HL-60 (cell line): ENCODE results near the gene FBXW5.

Experiments
- DNase-seq, 2 experiments: peaks; one replicate each; pipeline ENCODE4 v3.0.0-alpha.2; 2010 to 2020; ENCODE audit warnings: low read depth in 1 of 2, low spot score in 1 of 2
- H3K27ac ChIP-seq: fragments of 250-450 bp; sonication (Bioruptor Pico); replicated peaks from 2 replicates; pipeline ENCODE4 v1.5.1; 2020; ENCODE audit warnings: mild to moderate bottlenecking, moderate library complexity
- H3K27me3 ChIP-seq: fragments of 250-450 bp; sonication (Bioruptor Pico); 2 replicates; pipeline ENCODE4 v1.5.1; 2021; ENCODE audit warnings: mild to moderate bottlenecking, moderate library complexity; ENCODE audit not compliant: insufficient read depth, poor library complexity, severe bottlenecking
- H3K4me3 ChIP-seq: replicated peaks from 2 replicates; pipeline ENCODE4 v1.5.1; 2011; ENCODE audit warnings: mild to moderate bottlenecking, control low read depth, low read length; ENCODE audit not compliant: insufficient read depth
- CTCF ChIP-seq: IDR thresholded peaks from one replicate; pipeline ENCODE4 v1.5.1; 2011; ENCODE audit warnings: low read length, control low read depth, inconsistent platforms; ENCODE audit not compliant: insufficient read depth
- GABPA ChIP-seq: IDR thresholded peaks from 2 replicates; pipeline ENCODE4 v1.6.1; 2012; ENCODE audit warnings: low read depth
- POLR2AphosphoS5 ChIP-seq: IDR thresholded peaks from 2 replicates; pipeline ENCODE4 v1.6.1; 2012; ENCODE audit warnings: low read depth
- REST ChIP-seq: IDR thresholded peaks from 2 replicates; pipeline ENCODE4 v1.6.1; 2012; ENCODE audit warnings: low read depth; ENCODE audit not compliant: insufficient replicate concordance
- SPI1 ChIP-seq: IDR thresholded peaks from 2 replicates; pipeline ENCODE4 v1.6.1; 2012; ENCODE audit warnings: low read depth, mild to moderate bottlenecking, borderline replicate concordance

FBXW5 gene

GRCh38 chr9:136974817-136975535 lies 30.4 kb upstream of the FBXW5 start:
- no peaks in the 10 kb centered on the region for H3K27me3 ChIP-seq
- TF ChIP-seq REST (no peak), CTCF (no peak), POLR2AphosphoS5 (no peak), SPI1 (no peak), GABPA (no peak)
- no peak overlapping the region for H3K4me3 ChIP-seq
- no peak overlapping the region for H3K27ac ChIP-seq
- no peak for DNase-seq

- no peak for TF ChIP-seq CTCF
- TF ChIP-seq SPI1: no peak
- no peak for TF ChIP-seq POLR2AphosphoS5
- H3K4me3 ChIP-seq: no peak overlapping the region
- H3K27ac ChIP-seq: no peak overlapping the region
- no peak for DNase-seq
- H3K27me3 ChIP-seq: no peaks in the 10 kb centered on the region
Measured at GRCh38 chr9:136973618-136974617, 29.4 kb upstream of the FBXW5 start.

- Histone ChIP-seq H3K27me3 (no peaks in the 10 kb centered on the region), H3K27ac (no peak overlapping the region)
- TF ChIP-seq SPI1 (no peak), CTCF (no peak), GABPA (no peak)
Measured at GRCh38 chr9:136972743-136973142, 28.2 kb upstream of the FBXW5 start.

GRCh38 chr9:136972335-136972734 lies 27.8 kb upstream of the FBXW5 start:
- no peak for TF ChIP-seq GABPA
- TF ChIP-seq CTCF: no peak
- TF ChIP-seq REST: no peak
- TF ChIP-seq SPI1: no peak
- no peak for TF ChIP-seq POLR2AphosphoS5
- no peak overlapping the region for H3K4me3 ChIP-seq
- no peaks in the 10 kb centered on the region for H3K27me3 ChIP-seq
- DNase-seq: no peak
- no peak overlapping the region for H3K27ac ChIP-seq

More at GRCh38 chr9:136972743-136973142, 28.2 kb upstream of the FBXW5 start:
- DNase-seq: no peak
- no peak overlapping the region for H3K4me3 ChIP-seq
